ENCODE measurements around the gene CDH10.

Gene CDH10

DNA sequence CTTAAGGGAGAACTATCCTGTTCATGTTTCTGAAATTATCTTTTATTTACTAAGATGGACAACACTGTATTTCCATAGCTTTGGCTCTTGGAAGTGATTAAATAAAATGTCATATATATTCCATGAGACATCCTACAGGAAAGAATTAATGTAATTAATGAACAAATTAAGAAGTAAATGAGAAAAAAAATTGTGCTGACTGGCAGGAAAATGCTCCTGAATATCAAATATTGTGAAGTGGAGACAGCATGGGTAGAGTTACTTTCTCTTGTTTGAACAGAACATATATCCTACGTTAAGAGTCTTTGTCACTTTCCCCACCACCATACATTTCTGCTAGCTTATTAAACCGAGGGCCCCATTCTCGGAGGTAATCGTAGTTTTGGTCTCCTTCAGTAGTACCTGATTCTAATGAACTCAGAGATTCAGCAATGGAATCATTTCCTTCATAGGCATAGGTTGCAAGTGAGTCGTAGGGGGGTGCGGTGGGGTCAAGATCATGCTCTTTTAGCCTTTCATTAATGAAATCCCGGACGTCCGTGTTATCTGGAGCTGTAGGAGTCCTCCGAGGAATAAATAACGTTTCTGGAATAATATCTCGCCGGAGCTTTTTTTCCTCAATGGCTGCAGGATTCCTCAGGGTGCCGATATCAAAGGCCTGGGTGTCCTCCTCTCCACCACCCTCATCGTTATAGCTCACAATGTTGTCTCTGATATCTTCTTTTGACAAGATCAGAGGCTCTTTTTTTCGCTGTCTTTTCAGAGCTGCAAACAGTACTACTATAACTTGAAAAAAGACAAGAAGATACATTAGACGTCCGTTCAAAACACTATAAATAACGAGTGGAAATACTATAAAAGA is 157.2 kb downstream of the CDH10 start:
- H3K4me3 ChIP-seq (ENCODE audit: control insufficient read depth, low read depth, low read length): no peak overlapping the region
- no peak for DNase-seq (ENCODE audit: low read depth)
- TF ChIP-seq, protein P1, sequence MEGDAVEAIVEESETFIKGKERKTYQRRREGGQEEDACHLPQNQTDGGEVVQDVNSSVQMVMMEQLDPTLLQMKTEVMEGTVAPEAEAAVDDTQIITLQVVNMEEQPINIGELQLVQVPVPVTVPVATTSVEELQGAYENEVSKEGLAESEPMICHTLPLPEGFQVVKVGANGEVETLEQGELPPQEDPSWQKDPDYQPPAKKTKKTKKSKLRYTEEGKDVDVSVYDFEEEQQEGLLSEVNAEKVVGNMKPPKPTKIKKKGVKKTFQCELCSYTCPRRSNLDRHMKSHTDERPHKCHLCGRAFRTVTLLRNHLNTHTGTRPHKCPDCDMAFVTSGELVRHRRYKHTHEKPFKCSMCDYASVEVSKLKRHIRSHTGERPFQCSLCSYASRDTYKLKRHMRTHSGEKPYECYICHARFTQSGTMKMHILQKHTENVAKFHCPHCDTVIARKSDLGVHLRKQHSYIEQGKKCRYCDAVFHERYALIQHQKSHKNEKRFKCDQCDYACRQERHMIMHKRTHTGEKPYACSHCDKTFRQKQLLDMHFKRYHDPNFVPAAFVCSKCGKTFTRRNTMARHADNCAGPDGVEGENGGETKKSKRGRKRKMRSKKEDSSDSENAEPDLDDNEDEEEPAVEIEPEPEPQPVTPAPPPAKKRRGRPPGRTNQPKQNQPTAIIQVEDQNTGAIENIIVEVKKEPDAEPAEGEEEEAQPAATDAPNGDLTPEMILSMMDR (IDR thresholded peaks at IDR 0.05; ENCODE audit: control insufficient read depth, insufficient read depth, low read depth, low read length, missing control alignments): no peak

DNA sequence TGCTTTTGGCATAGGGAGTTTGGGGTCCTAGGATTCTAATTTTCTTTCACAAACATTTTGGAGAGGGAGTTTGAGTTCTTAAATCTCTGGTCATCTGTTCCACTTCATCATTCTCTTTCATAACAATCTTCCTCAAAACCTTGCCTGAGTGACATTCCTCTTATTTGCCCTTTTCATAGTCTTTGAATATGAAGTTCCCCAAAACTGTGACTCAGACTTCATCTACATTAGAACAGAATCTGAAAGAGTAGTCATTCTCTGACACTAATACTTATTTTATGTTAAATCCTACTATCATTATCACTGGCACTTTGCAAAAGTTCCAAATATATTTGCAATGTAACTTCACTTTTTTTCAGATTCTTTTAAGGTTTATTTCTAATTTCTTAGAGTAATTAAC is 163.8 kb downstream of the CDH10 start:
- TF ChIP-seq, protein P1 (IDR thresholded peaks at IDR 0.05; ENCODE audit: control insufficient read depth, insufficient read depth, low read depth, low read length, missing control alignments): no peak
- no peak for DNase-seq (ENCODE audit: low read depth)

DNA sequence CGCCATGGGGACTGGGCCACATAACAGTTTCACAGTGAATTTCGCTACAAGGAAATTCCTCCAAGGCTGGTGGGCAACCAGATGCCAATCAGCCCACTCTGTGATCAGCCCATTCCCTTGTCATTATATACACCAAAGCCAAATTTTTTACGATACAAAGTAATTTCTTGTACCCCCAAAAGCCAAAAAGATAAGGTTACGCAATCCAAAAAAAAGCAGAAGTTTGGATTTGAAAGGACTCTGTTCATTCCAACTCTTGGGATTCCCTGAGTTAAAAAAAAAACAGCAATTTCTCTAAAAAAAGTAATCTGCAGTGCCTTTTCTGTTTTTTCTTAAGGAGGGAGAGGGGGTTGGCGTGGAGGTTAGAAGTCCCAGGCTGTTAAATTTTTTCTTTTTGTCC is 166.8 kb downstream of the CDH10 start:
- no peak for DNase-seq (ENCODE audit: low read depth)
- no peak overlapping the region for H3K4me3 ChIP-seq (ENCODE audit: control insufficient read depth, low read depth, low read length)
- TF ChIP-seq, protein P1 (IDR thresholded peaks at IDR 0.05; ENCODE audit: control insufficient read depth, insufficient read depth, low read depth, low read length, missing control alignments): no peak

More for the DNA sequence above, 163.8 kb downstream of the CDH10 start:
- no peak overlapping the region for H3K4me3 ChIP-seq (ENCODE audit: control insufficient read depth, low read depth, low read length)

DNA sequence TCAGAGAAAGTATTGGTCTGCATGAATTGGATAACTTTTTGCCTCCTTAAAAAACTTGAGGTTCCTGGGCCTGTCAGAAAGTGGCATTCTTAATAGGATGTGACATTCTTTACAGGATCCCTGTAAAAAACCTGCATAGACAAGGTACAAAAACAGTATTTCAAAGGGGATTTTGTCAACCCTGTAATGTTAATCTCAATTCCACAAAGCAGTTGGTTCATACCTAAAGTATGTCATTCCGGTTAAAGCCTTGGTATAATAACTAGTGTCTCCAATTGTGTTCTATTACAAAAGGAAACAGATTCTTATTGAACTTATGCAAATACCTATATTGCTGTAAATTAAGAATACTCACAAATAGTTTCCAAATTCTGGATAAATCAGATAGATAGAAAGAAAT is 169.7 kb downstream of the CDH10 start:
- no peak overlapping the region for H3K4me3 ChIP-seq (ENCODE audit: control insufficient read depth, low read depth, low read length)
- DNase-seq (ENCODE audit: low read depth): no peak
- TF ChIP-seq, protein P1 (IDR thresholded peaks at IDR 0.05; ENCODE audit: control insufficient read depth, insufficient read depth, low read depth, low read length, missing control alignments): no peak

DNA sequence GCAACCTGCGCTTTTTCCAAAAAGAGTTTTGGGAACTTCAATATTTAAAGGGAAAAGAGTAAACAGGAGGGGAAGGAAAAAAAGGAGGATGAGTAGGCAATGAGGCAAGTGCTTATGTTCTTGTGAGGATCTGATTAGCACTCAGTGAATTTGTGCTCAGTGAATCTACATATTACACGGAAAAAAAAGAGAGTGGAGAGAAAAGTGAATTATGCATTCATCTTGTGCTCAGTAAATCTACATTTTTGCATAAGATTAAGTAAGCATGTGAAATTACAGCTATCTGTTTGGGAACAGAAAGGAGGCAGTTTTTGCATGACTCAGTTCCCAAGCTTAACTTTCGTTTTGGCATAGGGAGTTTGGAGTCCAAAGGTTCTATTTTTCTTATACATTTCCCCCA is 170.1 kb downstream of the CDH10 start:
- TF ChIP-seq, protein P1 (IDR thresholded peaks at IDR 0.05; ENCODE audit: control insufficient read depth, insufficient read depth, low read depth, low read length, missing control alignments): no peak
- no peak for DNase-seq (ENCODE audit: low read depth)
- no peak overlapping the region for H3K4me3 ChIP-seq (ENCODE audit: control insufficient read depth, low read depth, low read length)

DNA sequence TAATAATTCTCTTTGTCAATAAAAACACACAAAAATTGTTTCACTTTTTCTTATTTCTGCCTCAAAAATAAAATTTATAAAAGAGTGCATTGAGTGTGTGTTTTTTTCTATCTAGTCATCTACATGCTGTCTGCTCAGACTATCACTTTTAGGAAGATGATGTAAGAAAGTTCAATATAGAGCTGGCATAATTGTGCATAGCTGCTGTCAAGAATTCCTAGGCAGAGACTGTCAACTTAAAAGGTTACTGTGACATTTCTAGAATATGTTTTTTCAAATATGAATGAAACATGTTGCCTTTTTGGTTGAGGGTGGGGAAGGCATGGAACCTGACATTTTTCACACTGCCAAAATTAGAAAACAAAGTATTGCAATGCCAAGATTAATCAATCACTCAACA is 172.3 kb downstream of the CDH10 start:
- no peak for DNase-seq (ENCODE audit: low read depth)
- TF ChIP-seq, protein P1 (IDR thresholded peaks at IDR 0.05; ENCODE audit: control insufficient read depth, insufficient read depth, low read depth, low read length, missing control alignments): no peak
- no peak overlapping the region for H3K4me3 ChIP-seq (ENCODE audit: control insufficient read depth, low read depth, low read length)
